Activated CD4-positive, alpha-beta T cell treated with anti-CD3 and anti-CD28 coated beads, Interleukin-2, amount 10 ng/mL, durations not matched to agents 7 days and 5 days (primary cell): ENCODE results near the gene CAPN10. TPM values are rescaled to one million over a fixed set of nuclear protein-coding genes. Genes with fewer than 3 reads are reported as not detected.
"Not testable (repeated sequence)": the region's sequence is repeated elsewhere in the genome, so short reads cannot be mapped to it uniquely, and the experiment has no call there.

Source experiments
- CTCF ChIA-PET: fragments of 350-600 bp; sonication (Branson Sonifier 250); formaldehyde crosslinking; loops from one replicate; lab custom pipeline; 2021; ENCODE audit warnings: antibody characterized with exemption; lab: Charles Lee
- POLR2A ChIA-PET: fragments of 350-600 bp; sonication (Branson Sonifier 250); formaldehyde crosslinking; loops from one replicate; lab custom pipeline; 2021; ENCODE audit warnings: antibody characterized with exemption; lab: Charles Lee
- DNase-seq: peaks from one replicate; pipeline ENCODE4 v3.0.0-alpha.2; 2020
- H3K27ac Mint-ChIP-seq: one replicate; pipeline ENCODE4 v1.8.0; 2021; ENCODE audit warnings: mild to moderate bottlenecking, moderate library complexity, mixed read lengths
- H3K27me3 Mint-ChIP-seq: one replicate; pipeline ENCODE4 v1.8.0; 2021; ENCODE audit warnings: mixed read lengths
- H3K36me3 Mint-ChIP-seq: one replicate; pipeline ENCODE4 v1.8.0; 2021; ENCODE audit warnings: low read depth, mixed read lengths
- H3K4me1 Mint-ChIP-seq: one replicate; pipeline ENCODE4 v1.8.0; 2021; ENCODE audit warnings: mixed read lengths
- H3K4me3 Mint-ChIP-seq: one replicate; pipeline ENCODE4 v1.8.0; 2021; ENCODE audit warnings: mild to moderate bottlenecking, moderate library complexity, mixed read lengths
- H3K9me3 Mint-ChIP-seq: one replicate; pipeline ENCODE4 v1.8.0; 2021; ENCODE audit warnings: mixed read lengths
- total RNA-seq, 2 experiments: library from RNA; stranded (reverse); gene quantifications; one replicate each; pipeline ENCODE4 v1.2.3, GENCODE V29; 2021

The CAPN10 gene
- total RNA-seq, 2 experiments from 2014 or later = 40.5 to 58.6 TPM

GRCh38 chr2:240557808-240558207, 28.7 kb upstream of the CAPN10 start, which contains the start of gene ANKMY1:
Gene ANKMY1, minus strand, starts transcription at chr2:240557988. Its CDS starts 653 bp downstream, at chr2:240557335.
- H3K9me3 Mint-ChIP-seq = no peaks in the 10 kb centered on the region
- POLR2A ChIA-PET = no interaction called here
- DNase-seq = peak; percentile 70
- H3K36me3 Mint-ChIP-seq = peaks cover 53% of the 10 kb centered on the region
- peak within 1 kb of the TSS; percentile 79 for H3K4me3 Mint-ChIP-seq
- peaks cover 45% of the 10 kb centered on the region for H3K4me1 Mint-ChIP-seq
- CTCF ChIA-PET = interaction anchor here (1.4 to 2.3 kb wide), 3 partner anchors 8 to 28 kb away, joined by 3 to 15 read pairs (median 8); no protein-coding TSS in a partner anchor
- peak within 1 kb of the TSS; percentile 75 for H3K27ac Mint-ChIP-seq
- no peaks in the 10 kb centered on the region for H3K27me3 Mint-ChIP-seq

- ChIA-PET CTCF (interaction anchor here (2.3 kb wide), 1 partner anchor 27 kb away, joined by 8 read pairs; no protein-coding TSS in a partner anchor), POLR2A (no interaction called here)
- Mint-ChIP-seq H3K27ac (peak overlapping the region; percentile 75), H3K4me3 (peak overlapping the region; percentile 79), H3K27me3 (no peaks in the 10 kb centered on the region), H3K9me3 (no peaks in the 10 kb centered on the region), H3K36me3 (peaks cover 53% of the 10 kb centered on the region), H3K4me1 (peaks cover 50% of the 10 kb centered on the region)
- no peak for DNase-seq
Measured at GRCh38 chr2:240558236-240558761, 28.2 kb upstream of the CAPN10 start.

GRCh38 chr2:240559286-240559685, 27.2 kb upstream of the CAPN10 start:
- no peak for DNase-seq
- peaks cover 60% of the 10 kb centered on the region for H3K4me1 Mint-ChIP-seq
- peaks cover 56% of the 10 kb centered on the region for H3K36me3 Mint-ChIP-seq

GRCh38 chr2:240560084-240560479, 26.5 kb upstream of the CAPN10 start, which contains the start of gene DUSP28:
Gene DUSP28, plus strand, starts transcription at chr2:240560357. Its CDS starts 328 bp downstream, at chr2:240560685.
- H3K36me3 Mint-ChIP-seq = peaks cover 63% of the 10 kb centered on the region
- no peaks in the 10 kb centered on the region for H3K27me3 Mint-ChIP-seq
- CTCF ChIA-PET = interaction anchor here (1.4 kb wide), 1 partner anchor 26 kb away, joined by 7 read pairs; the partner anchor contains the start of gene CAPN10
- POLR2A ChIA-PET = interaction anchor here (0.6 kb wide), 1 partner anchor 40 kb away, joined by 3 read pairs; no protein-coding TSS in a partner anchor
- peaks cover 68% of the 10 kb centered on the region for H3K4me1 Mint-ChIP-seq
- H3K27ac Mint-ChIP-seq = peak within 1 kb of the TSS; percentile 89
- no peaks in the 10 kb centered on the region for H3K9me3 Mint-ChIP-seq
- peak within 1 kb of the TSS; percentile 79 for H3K4me3 Mint-ChIP-seq
- peak; percentile 88 for DNase-seq

More at GRCh38 chr2:240559286-240559685, 27.2 kb upstream of the CAPN10 start:
- no peaks in the 10 kb centered on the region for H3K27me3 Mint-ChIP-seq
- ChIA-PET CTCF (no interaction called here), POLR2A (no interaction called here)
- peak overlapping the region; percentile 69 for H3K27ac Mint-ChIP-seq
- peak overlapping the region; percentile 79 for H3K4me3 Mint-ChIP-seq
- no peaks in the 10 kb centered on the region for H3K9me3 Mint-ChIP-seq

- ChIA-PET POLR2A (interaction anchor here (0.6 kb wide), 1 partner anchor 41 kb away, joined by 3 read pairs; no protein-coding TSS in a partner anchor), CTCF (interaction anchor here (0.6 to 2.6 kb wide), 5 partner anchors 12 to 563 kb away, joined by 3 to 10 read pairs (median 4); partner anchors contain the start of gene CAPN10)
- peaks cover 74% of the 10 kb centered on the region for H3K4me1 Mint-ChIP-seq
- no peaks in the 10 kb centered on the region for H3K27me3 Mint-ChIP-seq
- peak overlapping the region; percentile 79 for H3K4me3 Mint-ChIP-seq
- peak overlapping the region; percentile 83 for H3K27ac Mint-ChIP-seq
- DNase-seq = peak; percentile 100
- peaks cover 65% of the 10 kb centered on the region for H3K36me3 Mint-ChIP-seq
- no peaks in the 10 kb centered on the region for H3K9me3 Mint-ChIP-seq
Measured at GRCh38 chr2:240560480-240561324, 25.8 kb upstream of the CAPN10 start.

GRCh38 chr2:240561325-240561971, 25.1 kb upstream of the CAPN10 start:
- CTCF ChIA-PET = interaction anchor here (0.6 to 2.6 kb wide), 6 partner anchors 12 to 562 kb away, joined by 3 to 10 read pairs (median 4); partner anchors contain the start of gene CAPN10
- Mint-ChIP-seq H3K36me3 (peaks cover 62% of the 10 kb centered on the region), H3K4me1 (peaks cover 72% of the 10 kb centered on the region)

DNA sequence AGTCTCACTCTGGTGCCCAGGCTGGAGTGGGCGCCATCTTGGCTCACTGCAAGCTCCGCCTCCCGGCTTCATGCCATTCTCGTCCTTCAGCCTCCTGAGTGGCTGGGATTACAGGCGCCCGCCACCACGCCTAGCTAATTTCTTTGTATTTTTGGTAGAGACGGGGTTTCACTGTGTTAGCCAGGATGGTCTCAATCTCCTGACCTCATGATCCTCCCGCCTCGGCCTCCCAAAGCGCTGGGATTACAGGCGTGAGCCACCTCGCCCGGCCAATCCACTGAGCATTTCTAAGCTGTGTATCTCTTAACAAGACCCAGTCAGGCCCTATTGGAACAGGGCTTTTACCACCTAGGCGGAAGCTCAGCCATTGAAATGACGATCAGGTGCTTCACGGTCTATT, 23.3 kb upstream of the CAPN10 start:
- Mint-ChIP-seq H3K4me3 (peak overlapping the region; percentile 79), H3K36me3 (peaks cover 57% of the 10 kb centered on the region), H3K4me1 (peaks cover 67% of the 10 kb centered on the region)
- H3K9me3 Mint-ChIP-seq, H3K27me3 Mint-ChIP-seq, POLR2A ChIA-PET, DNase-seq, H3K27ac Mint-ChIP-seq: not testable (repeated sequence)
- CTCF ChIA-PET = interaction anchor here (0.7 kb wide), 2 partner anchors 12 to 200 kb away, joined by 3 read pairs; no protein-coding TSS in a partner anchor

More at GRCh38 chr2:240561325-240561971, 25.1 kb upstream of the CAPN10 start:
- POLR2A ChIA-PET = no interaction called here
- Mint-ChIP-seq H3K27me3 (no peaks in the 10 kb centered on the region), H3K4me3 (peak overlapping the region; percentile 79), H3K27ac (peak overlapping the region; percentile 83), H3K9me3 (no peaks in the 10 kb centered on the region)
- DNase-seq = no peak

DNA sequence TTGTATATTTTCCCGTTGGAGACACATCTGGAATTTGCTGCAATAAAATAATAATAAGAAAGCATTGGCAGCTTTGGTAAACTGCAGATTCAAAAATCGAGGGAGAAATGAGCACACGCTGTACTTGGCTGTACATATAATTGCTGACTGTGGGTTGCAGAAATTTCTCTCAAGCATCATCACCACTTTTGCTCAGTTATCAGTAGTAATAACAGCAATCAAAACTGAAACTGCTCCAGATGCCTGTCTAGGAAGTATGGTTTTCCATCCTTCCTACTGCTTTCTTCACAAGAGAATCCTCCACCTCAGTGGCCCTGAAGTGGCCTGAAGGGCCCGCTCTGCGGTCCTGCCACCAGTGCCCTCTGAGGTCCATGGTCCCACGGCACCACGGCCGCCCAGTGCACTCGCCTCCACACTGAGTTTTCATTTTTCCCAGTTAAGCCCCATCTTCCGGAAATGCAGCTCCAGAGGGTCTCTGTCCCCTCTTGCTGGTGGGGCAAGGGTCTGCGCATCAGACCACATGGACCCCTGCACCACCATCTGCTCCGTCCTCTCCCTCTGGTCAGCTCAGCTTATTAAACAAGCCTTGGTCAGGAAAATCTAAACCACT, 22.5 kb upstream of the CAPN10 start:
- peak; percentile 5 for DNase-seq
- CTCF ChIA-PET = interaction anchor here (0.7 to 3.8 kb wide), 7 partner anchors 11 to 80 kb away, joined by 3 to 67 read pairs (median 29); partner anchors contain the start of gene CAPN10
- Mint-ChIP-seq H3K27me3 (no peaks in the 10 kb centered on the region), H3K9me3 (no peaks in the 10 kb centered on the region), H3K27ac (peak overlapping the region; percentile 97), H3K36me3 (peaks cover 49% of the 10 kb centered on the region), H3K4me1 (peaks cover 59% of the 10 kb centered on the region), H3K4me3 (peak overlapping the region; percentile 91)
- POLR2A ChIA-PET = no interaction called here

DNA sequence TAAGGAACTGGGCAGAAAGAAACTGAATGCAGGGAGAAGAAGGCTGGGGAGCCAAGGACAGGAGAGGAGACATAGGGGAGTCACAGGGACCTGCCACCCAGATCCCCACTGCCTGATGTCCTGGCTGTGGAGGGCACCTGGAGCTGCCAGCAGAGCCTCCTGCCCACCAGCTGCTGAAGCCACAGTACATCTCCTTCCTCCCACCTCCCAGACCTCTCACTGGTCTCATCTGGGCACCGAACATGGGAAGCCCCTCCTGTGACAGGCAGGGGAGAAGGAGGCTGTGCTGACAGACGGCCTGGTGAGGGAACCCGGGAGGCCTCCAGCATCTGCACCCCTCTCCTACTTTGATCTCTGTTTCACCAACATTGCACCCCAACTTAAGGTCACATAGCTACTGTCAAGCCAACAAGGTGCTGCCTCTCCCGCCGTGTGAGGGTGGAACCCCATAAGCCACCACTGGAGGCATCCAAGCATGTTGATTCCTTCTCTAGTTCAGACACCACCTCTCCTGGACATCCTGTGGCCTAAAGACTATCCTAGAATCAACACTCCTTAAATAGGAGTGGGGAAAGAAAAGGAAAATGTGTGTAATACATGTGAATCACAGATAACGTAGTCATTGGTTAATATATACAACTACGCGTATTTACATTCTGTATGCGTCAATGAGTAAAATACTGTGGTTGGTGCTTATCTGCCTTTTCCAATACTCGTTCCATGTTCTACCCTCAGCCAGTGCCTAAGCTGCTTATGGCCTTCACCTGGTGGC, 21.8 kb upstream of the CAPN10 start:
- ChIA-PET CTCF (interaction anchor here (1.0 to 3.8 kb wide), 9 partner anchors 8 to 79 kb away, joined by 3 to 67 read pairs (median 15); partner anchors contain the start of gene CAPN10), POLR2A (no interaction called here)
- H3K27me3 Mint-ChIP-seq = no peaks in the 10 kb centered on the region
- H3K27ac Mint-ChIP-seq = peak overlapping the region; percentile 97
- H3K36me3 Mint-ChIP-seq = peaks cover 47% of the 10 kb centered on the region
- peak; percentile 48 for DNase-seq
- H3K4me1 Mint-ChIP-seq = peaks cover 56% of the 10 kb centered on the region
- H3K9me3 Mint-ChIP-seq = no peaks in the 10 kb centered on the region
- peak overlapping the region; percentile 91 for H3K4me3 Mint-ChIP-seq

GRCh38 chr2:240565333-240566202, 21.0 kb upstream of the CAPN10 start:
- peak overlapping the region; percentile 97 for H3K27ac Mint-ChIP-seq
- H3K9me3 Mint-ChIP-seq = no peaks in the 10 kb centered on the region
- peak; percentile 94 for DNase-seq
- peaks cover 60% of the 10 kb centered on the region for H3K4me1 Mint-ChIP-seq
- peaks cover 46% of the 10 kb centered on the region for H3K36me3 Mint-ChIP-seq
- H3K4me3 Mint-ChIP-seq = peak overlapping the region; percentile 91
- POLR2A ChIA-PET = interaction anchor here (0.6 to 1.4 kb wide), 4 partner anchors 9 to 78 kb away, joined by 3 to 11 read pairs (median 6); partner anchors contain the start of gene CAPN10
- H3K27me3 Mint-ChIP-seq = no peaks in the 10 kb centered on the region
- CTCF ChIA-PET = interaction anchor here (0.7 to 3.8 kb wide), 20 partner anchors 9 to 121 kb away, joined by 3 to 67 read pairs (median 5); partner anchors contain the start of genes CAPN10 and GPR35
